Osteocyte (in vitro differentiated cells): ENCODE results near the gene IKZF3. TPM values are rescaled to one million over a fixed set of nuclear protein-coding genes. Genes with fewer than 3 reads are reported as not detected.

Experiments used
- DNase-seq: peaks from one replicate; pipeline ENCODE4 v3.0.0; 2021; ENCODE audit warnings: mixed read lengths; ENCODE audit not compliant: unreplicated experiment; ENCODE audit errors: extremely low spot score
- H3K27ac Mint-ChIP-seq: one replicate; pipeline ENCODE4 v1.8.0; 2021; ENCODE audit warnings: mild to moderate bottlenecking, mixed read lengths; ENCODE audit not compliant: unreplicated experiment
- H3K27me3 Mint-ChIP-seq: one replicate; pipeline ENCODE4 v1.8.0; 2021; ENCODE audit warnings: mixed read lengths; ENCODE audit not compliant: unreplicated experiment
- H3K36me3 Mint-ChIP-seq: one replicate; pipeline ENCODE4 v1.8.0; 2021; ENCODE audit warnings: mixed read lengths; ENCODE audit not compliant: unreplicated experiment
- H3K4me1 Mint-ChIP-seq: one replicate; pipeline ENCODE4 v1.8.0; 2021; ENCODE audit warnings: mixed read lengths; ENCODE audit not compliant: unreplicated experiment
- H3K4me3 Mint-ChIP-seq: one replicate; pipeline ENCODE4 v1.8.0; 2021; ENCODE audit warnings: mild to moderate bottlenecking, moderate library complexity, mixed read lengths; ENCODE audit not compliant: unreplicated experiment
- H3K9me3 Mint-ChIP-seq: one replicate; pipeline ENCODE4 v1.8.0; 2021; ENCODE audit warnings: mixed read lengths; ENCODE audit not compliant: unreplicated experiment
- total RNA-seq: library from RNA; stranded (reverse); gene quantifications from 2 replicates; pipeline ENCODE4 v1.2.1, GENCODE V29; 2021
- TF ChIP-seq, protein P1 (sequence below): fragments of 200-600 bp; sonication (generic); IDR thresholded peaks from 2 replicates; pipeline ENCODE4 v1.5.0; 2021; ENCODE audit warnings: antibody characterized with exemption, mild to moderate bottlenecking, moderate library complexity

The IKZF3 gene
- total RNA-seq, 1 donor from 2014 or later: not detected

DNA sequence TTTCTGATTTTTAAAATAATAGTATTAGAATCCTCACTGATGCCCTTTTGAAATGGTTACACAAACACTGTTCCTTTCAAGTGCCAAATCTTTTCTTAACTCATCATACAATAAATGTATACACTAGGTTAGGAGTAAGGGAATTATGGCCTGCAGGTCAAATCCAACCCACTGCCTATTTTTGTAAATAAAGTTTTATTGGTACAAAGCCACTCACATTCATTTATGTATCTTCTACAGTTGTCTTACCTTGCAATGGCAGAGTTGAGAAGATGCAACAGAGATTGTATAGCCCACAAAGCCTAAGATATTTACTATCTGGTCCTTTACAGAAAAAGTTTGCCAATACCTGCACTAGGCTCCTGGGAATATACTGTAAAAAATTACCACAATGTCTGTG, 47.8 kb downstream of the IKZF3 start:
- no peak for DNase-seq
- H3K27ac Mint-ChIP-seq: no peak overlapping the region
- peaks cover 2% of the 10 kb centered on the region for H3K4me1 Mint-ChIP-seq
- no peaks in the 10 kb centered on the region for H3K9me3 Mint-ChIP-seq
- peaks cover 51% of the 10 kb centered on the region for H3K27me3 Mint-ChIP-seq
- TF ChIP-seq, protein P1, sequence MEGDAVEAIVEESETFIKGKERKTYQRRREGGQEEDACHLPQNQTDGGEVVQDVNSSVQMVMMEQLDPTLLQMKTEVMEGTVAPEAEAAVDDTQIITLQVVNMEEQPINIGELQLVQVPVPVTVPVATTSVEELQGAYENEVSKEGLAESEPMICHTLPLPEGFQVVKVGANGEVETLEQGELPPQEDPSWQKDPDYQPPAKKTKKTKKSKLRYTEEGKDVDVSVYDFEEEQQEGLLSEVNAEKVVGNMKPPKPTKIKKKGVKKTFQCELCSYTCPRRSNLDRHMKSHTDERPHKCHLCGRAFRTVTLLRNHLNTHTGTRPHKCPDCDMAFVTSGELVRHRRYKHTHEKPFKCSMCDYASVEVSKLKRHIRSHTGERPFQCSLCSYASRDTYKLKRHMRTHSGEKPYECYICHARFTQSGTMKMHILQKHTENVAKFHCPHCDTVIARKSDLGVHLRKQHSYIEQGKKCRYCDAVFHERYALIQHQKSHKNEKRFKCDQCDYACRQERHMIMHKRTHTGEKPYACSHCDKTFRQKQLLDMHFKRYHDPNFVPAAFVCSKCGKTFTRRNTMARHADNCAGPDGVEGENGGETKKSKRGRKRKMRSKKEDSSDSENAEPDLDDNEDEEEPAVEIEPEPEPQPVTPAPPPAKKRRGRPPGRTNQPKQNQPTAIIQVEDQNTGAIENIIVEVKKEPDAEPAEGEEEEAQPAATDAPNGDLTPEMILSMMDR: no peak
- no peak overlapping the region for H3K4me3 Mint-ChIP-seq
- H3K36me3 Mint-ChIP-seq: no peaks in the 10 kb centered on the region

DNA sequence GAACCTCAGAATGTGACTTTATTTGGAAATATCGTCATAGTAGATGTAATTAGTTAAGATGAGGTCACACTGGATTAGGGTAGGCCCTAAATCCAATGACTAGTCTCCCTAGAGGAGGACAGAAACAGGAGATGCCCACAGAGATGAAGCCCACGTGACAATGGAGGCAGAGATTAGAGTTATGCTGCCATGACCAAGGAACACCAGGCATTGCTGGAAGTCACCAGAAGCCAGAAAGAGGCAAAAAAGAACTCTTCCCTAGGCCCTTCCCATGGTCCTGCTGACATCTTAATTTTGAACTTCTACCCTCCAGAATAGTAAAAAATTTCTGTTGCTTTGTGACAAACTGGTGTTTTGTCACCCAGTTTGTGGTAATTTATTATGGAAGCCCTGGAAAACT, 49.6 kb downstream of the IKZF3 start:
- DNase-seq: no peak

GRCh38 chr17:39813631-39814030, 50.5 kb downstream of the IKZF3 start:
- Mint-ChIP-seq H3K9me3 (no peaks in the 10 kb centered on the region), H3K4me1 (no peaks in the 10 kb centered on the region), H3K27ac (no peak overlapping the region), H3K4me3 (no peak overlapping the region), H3K36me3 (no peaks in the 10 kb centered on the region), H3K27me3 (peaks cover 57% of the 10 kb centered on the region)
- TF ChIP-seq, protein P1: no peak
- DNase-seq: no peak

More for the DNA sequence above, 49.6 kb downstream of the IKZF3 start:
- peaks cover 2% of the 10 kb centered on the region for H3K4me1 Mint-ChIP-seq
- no peaks in the 10 kb centered on the region for H3K36me3 Mint-ChIP-seq
- no peaks in the 10 kb centered on the region for H3K9me3 Mint-ChIP-seq
- no peak overlapping the region for H3K27ac Mint-ChIP-seq
- H3K4me3 Mint-ChIP-seq: no peak overlapping the region
- TF ChIP-seq, protein P1: no peak
- peaks cover 49% of the 10 kb centered on the region for H3K27me3 Mint-ChIP-seq

GRCh38 chr17:39812466-39812865, 51.6 kb downstream of the IKZF3 start:
- no peak for DNase-seq
- no peak overlapping the region for H3K27ac Mint-ChIP-seq
- H3K9me3 Mint-ChIP-seq: no peaks in the 10 kb centered on the region
- H3K27me3 Mint-ChIP-seq: peaks cover 66% of the 10 kb centered on the region
- H3K4me3 Mint-ChIP-seq: no peak overlapping the region
- H3K36me3 Mint-ChIP-seq: no peaks in the 10 kb centered on the region
- H3K4me1 Mint-ChIP-seq: no peaks in the 10 kb centered on the region
- TF ChIP-seq, protein P1: no peak

GRCh38 chr17:39810939-39811728, 53.0 kb downstream of the IKZF3 start:
- Mint-ChIP-seq H3K27me3 (peaks cover 75% of the 10 kb centered on the region), H3K4me3 (no peak overlapping the region), H3K36me3 (no peaks in the 10 kb centered on the region), H3K4me1 (no peaks in the 10 kb centered on the region), H3K9me3 (no peaks in the 10 kb centered on the region), H3K27ac (no peak overlapping the region)
- TF ChIP-seq, protein P1: no peak
- no peak for DNase-seq
